HG03060 (cell line): ENCODE results near the gene PDLIM4.
A peak's percentile ranks its signal among the peaks of the same experiment; 100 is the strongest.

Source experiments
- ATAC-seq: cut with Tn5 transposase; IDR thresholded peaks from one replicate; pipeline ENCODE4 v1.9.1; 2021; ENCODE audit warnings: low read depth, moderate number of reproducible peaks; ENCODE audit not compliant: unreplicated experiment

PDLIM4 gene

GRCh38 chr5:132251220-132251725, 6.2 kb upstream of the PDLIM4 start:
- no peak for ATAC-seq

- no peak for ATAC-seq
Observed at GRCh38 chr5:132253008-132253441, 4.5 kb upstream of the PDLIM4 start.

- no peak for ATAC-seq
Observed at GRCh38 chr5:132253452-132254320, 3.8 kb upstream of the PDLIM4 start.

GRCh38 chr5:132254321-132254977, 3.0 kb upstream of the PDLIM4 start:
- ATAC-seq = no peak

GRCh38 chr5:132256086-132256782, 1.3 kb upstream of the PDLIM4 start:
- ATAC-seq = no peak

GRCh38 chr5:132256783-132257130, 739 bp upstream of the PDLIM4 start:
- ATAC-seq = no peak

- no peak for ATAC-seq
Observed at GRCh38 chr5:132258102-132259068, 889 bp downstream of the PDLIM4 start.

- no peak for ATAC-seq
Observed at GRCh38 chr5:132259069-132259851, 1.8 kb downstream of the PDLIM4 start.

- no peak for ATAC-seq
Observed at GRCh38 chr5:132260051-132260450, 2.6 kb downstream of the PDLIM4 start.

- ATAC-seq = peak; percentile 50
Observed at GRCh38 chr5:132260714-132261551, 3.4 kb downstream of the PDLIM4 start.

GRCh38 chr5:132261881-132262845, 4.7 kb downstream of the PDLIM4 start:
- no peak for ATAC-seq

- no peak for ATAC-seq
Observed at GRCh38 chr5:132262882-132263547, 5.5 kb downstream of the PDLIM4 start.

- no peak for ATAC-seq
Observed at GRCh38 chr5:132263548-132264261, 6.2 kb downstream of the PDLIM4 start.

GRCh38 chr5:132264546-132265335, 7.2 kb downstream of the PDLIM4 start:
- no peak for ATAC-seq

GRCh38 chr5:132265336-132266030, 8.0 kb downstream of the PDLIM4 start:
- no peak for ATAC-seq
